H9 (cell line): Measurements from ENCODE around the gene RGPD6. TPM values are rescaled to one million over a fixed set of nuclear protein-coding genes. Genes with fewer than 3 reads are reported as not detected.
"Not testable (repeated sequence)": the region's sequence is repeated elsewhere in the genome, so short reads cannot be mapped to it uniquely, and the experiment has no call there.

ENCODE experiments used
- DNase-seq: peaks from one replicate; pipeline ENCODE4 v3.0.0-alpha.2; 2017
- H2AFZ ChIP-seq: one replicate; pipeline ENCODE4 v1.6.1; 2013; ENCODE audit warnings: mild to moderate bottlenecking, low read length, control low read depth, moderate library complexity
- H2AK5ac ChIP-seq: 2 replicates; pipeline ENCODE4 v1.6.1; 2013; ENCODE audit warnings: low read length, control low read depth, mixed read lengths; ENCODE audit not compliant: insufficient read length
- H2BK120ac ChIP-seq: one replicate; pipeline ENCODE4 v1.6.1; 2013; ENCODE audit warnings: low read depth, mild to moderate bottlenecking, low read length, control low read depth, inconsistent platforms; ENCODE audit not compliant: poor library complexity, severe bottlenecking
- H2BK12ac ChIP-seq: 2 replicates; pipeline ENCODE4 v1.6.1; 2013; ENCODE audit warnings: low read length, control low read depth, mixed read lengths, low read depth; ENCODE audit not compliant: insufficient read length
- H2BK15ac ChIP-seq: 2 replicates; pipeline ENCODE4 v1.6.1; 2013; ENCODE audit warnings: low read depth, low read length, control low read depth
- H2BK20ac ChIP-seq: one replicate; pipeline ENCODE4 v1.6.1; 2013; ENCODE audit warnings: low read depth, mild to moderate bottlenecking, low read length, control low read depth, inconsistent platforms; ENCODE audit not compliant: poor library complexity, severe bottlenecking
- H2BK5ac ChIP-seq: 2 replicates; pipeline ENCODE4 v1.6.1; 2013; ENCODE audit warnings: low read length, control low read depth, mixed read lengths; ENCODE audit not compliant: insufficient read length
- H3K14ac ChIP-seq: 2 replicates; pipeline ENCODE4 v1.6.1; 2013; ENCODE audit warnings: low read length, control low read depth; ENCODE audit not compliant: insufficient read depth
- H3K18ac ChIP-seq: 2 replicates; pipeline ENCODE4 v1.6.1; 2013; ENCODE audit warnings: low read depth, mild to moderate bottlenecking, mixed read lengths, low read length, control low read depth; ENCODE audit not compliant: insufficient read length
- H3K23ac ChIP-seq: 2 replicates; pipeline ENCODE4 v1.6.1; 2013; ENCODE audit warnings: low read length, control low read depth, mixed read lengths, low read depth; ENCODE audit not compliant: insufficient read length
- H3K23me2 ChIP-seq: 2 replicates; pipeline ENCODE4 v1.6.1; 2013; ENCODE audit warnings: low read depth, mild to moderate bottlenecking, mixed read lengths, low read length, control low read depth; ENCODE audit not compliant: insufficient read length, poor library complexity, severe bottlenecking
- H3K27ac ChIP-seq: 2 replicates; pipeline ENCODE4 v1.5.1; 2013; ENCODE audit warnings: low read length, control low read depth, mixed read lengths, low read depth; ENCODE audit not compliant: insufficient read length
- H3K27me3 ChIP-seq: 2 replicates; pipeline ENCODE4 v1.6.1; 2013; ENCODE audit warnings: low read length, control low read depth, inconsistent platforms; ENCODE audit not compliant: insufficient read depth
- H3K4ac ChIP-seq: 2 replicates; pipeline ENCODE4 v1.6.1; 2013; ENCODE audit warnings: low read depth, mild to moderate bottlenecking, control low read depth, inconsistent platforms, low read length, moderate library complexity
- H3K4me1 ChIP-seq: 2 replicates; pipeline ENCODE4 v1.6.1; 2013; ENCODE audit warnings: low read length, control low read depth, inconsistent platforms; ENCODE audit not compliant: insufficient read depth
- H3K4me2 ChIP-seq: 2 replicates; pipeline ENCODE4 v1.6.1; 2013; ENCODE audit warnings: low read length, control low read depth, mixed read lengths; ENCODE audit not compliant: insufficient read length, insufficient read depth
- H3K56ac ChIP-seq: 2 replicates; pipeline ENCODE4 v1.6.1; 2013; ENCODE audit warnings: low read depth, mild to moderate bottlenecking, mixed read lengths, low read length, control low read depth; ENCODE audit not compliant: insufficient read length
- H3K79me1 ChIP-seq: 2 replicates; pipeline ENCODE4 v1.6.1; 2013; ENCODE audit warnings: low read depth, mild to moderate bottlenecking, moderate library complexity, low read length, control low read depth, inconsistent platforms; ENCODE audit not compliant: insufficient read depth, poor library complexity, severe bottlenecking
- H3K79me2 ChIP-seq: 2 replicates; pipeline ENCODE4 v1.6.1; 2013; ENCODE audit warnings: low read length, control low read depth, inconsistent platforms; ENCODE audit not compliant: insufficient read depth
- H3K9ac ChIP-seq: 2 replicates; pipeline ENCODE4 v1.6.1; 2013; ENCODE audit warnings: low read length, control low read depth, mixed read lengths; ENCODE audit not compliant: insufficient read length; ENCODE audit errors: extremely low read depth
- H3K9me3 ChIP-seq: one replicate; pipeline ENCODE4 v1.6.1; 2013; ENCODE audit warnings: low read depth, low read length, inconsistent platforms; ENCODE audit not compliant: control insufficient read depth
- H3T11ph ChIP-seq: one replicate; pipeline ENCODE4 v1.6.1; 2013; ENCODE audit warnings: mild to moderate bottlenecking, low read length, control low read depth, inconsistent platforms
- H4K20me1 ChIP-seq: one replicate; pipeline ENCODE4 v1.6.1; 2013; ENCODE audit not compliant: control insufficient read depth, insufficient read length, insufficient read depth
- H4K5ac ChIP-seq: 2 replicates; pipeline ENCODE4 v1.6.1; 2013; ENCODE audit warnings: low read depth, mild to moderate bottlenecking, mixed read lengths, low read length, control low read depth; ENCODE audit not compliant: insufficient read length
- H4K8ac ChIP-seq: replicated peaks from 2 replicates; pipeline ENCODE4 v1.6.1; 2013; ENCODE audit warnings: low read length, control low read depth, mixed read lengths, low read depth; ENCODE audit not compliant: insufficient read length
- H4K91ac ChIP-seq: 2 replicates; pipeline ENCODE4 v1.6.1; 2013; ENCODE audit warnings: low read depth, mild to moderate bottlenecking, moderate library complexity, mixed read lengths, low read length, control low read depth; ENCODE audit not compliant: insufficient read length
- H3K27ac Mint-ChIP-seq, 3 experiments: 2 replicates in 2 of 3; 3 replicates in 1 of 3; pipeline ENCODE4 v1.8.0; 2020 to 2021; ENCODE audit warnings: mixed read lengths in 3 of 3, mild to moderate bottlenecking in 1 of 3, moderate library complexity in 1 of 3
- H3K27me3 Mint-ChIP-seq: 2 replicates; pipeline ENCODE4 v1.8.0; 2021; ENCODE audit warnings: low read depth, mild to moderate bottlenecking, moderate library complexity, mixed read lengths
- H3K36me3 Mint-ChIP-seq, 3 experiments: 2 replicates in 2 of 3; 3 replicates in 1 of 3; pipeline ENCODE4 v1.8.0; 2020 to 2021; ENCODE audit warnings: low read depth in 3 of 3, mixed read lengths in 3 of 3; ENCODE audit not compliant: insufficient read depth in 1 of 3
- H3K4me1 Mint-ChIP-seq, 2 experiments: 2 replicates each; pipeline ENCODE4 v1.8.0; 2020; ENCODE audit warnings: mixed read lengths in 2 of 2
- H3K4me3 Mint-ChIP-seq, 2 experiments: 2 replicates in 1 of 2; 3 replicates in 1 of 2; pipeline ENCODE4 v1.8.0; 2020 to 2021; ENCODE audit warnings: mild to moderate bottlenecking in 2 of 2, mixed read lengths in 2 of 2, moderate library complexity in 1 of 2
- H3K9me3 Mint-ChIP-seq, 2 experiments: 2 replicates in 1 of 2; 3 replicates in 1 of 2; pipeline ENCODE4 v1.8.0; 2020; ENCODE audit warnings: mild to moderate bottlenecking in 2 of 2, mixed read lengths in 2 of 2, moderate library complexity in 1 of 2
- WGBS: extraction: QIAGEN DNeasy Blood & Tissue Kit; methylation state at CpG from one replicate; pipeline ENCODE4 v1.1.7; 2013; ENCODE audit warnings: missing lambda C conversion rate, low lambda C conversion rate, mixed read lengths; ENCODE audit not compliant: insufficient read length; ENCODE audit errors: extremely low coverage; 5-methylcytosine and 5-hydroxymethylcytosine counted together
- total RNA-seq: library from RNA; stranded (reverse); gene quantifications from 2 replicates; pipeline ENCODE4 v1.2.1, GENCODE V29; 2021

The RGPD6 gene
- total RNA-seq, 1 experiment from 2014 or later: 18.0 TPM

DNA sequence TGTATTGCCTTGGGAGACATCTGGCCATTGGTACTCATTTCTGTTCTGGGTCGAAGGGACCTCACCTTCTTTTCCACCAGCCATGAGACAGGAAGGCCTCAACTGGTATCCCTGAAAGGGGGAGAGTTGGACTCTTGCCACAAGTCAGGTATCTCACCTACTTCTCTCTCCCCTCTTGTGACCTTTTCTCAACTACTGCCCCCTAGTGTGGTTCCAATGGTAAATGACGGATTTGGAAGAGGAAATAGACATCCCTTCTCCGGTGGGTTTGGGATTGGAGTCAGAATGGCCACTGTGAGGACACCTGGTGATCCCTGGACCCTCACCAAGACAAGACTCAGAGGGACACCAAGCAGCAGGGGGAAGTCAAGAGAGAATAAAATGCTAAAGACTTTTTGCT, 82.5 kb downstream of the RGPD6 start:
- not testable (repeated sequence) for H3K27me3 Mint-ChIP-seq, H3K79me1 ChIP-seq, H3T11ph ChIP-seq, H3K27me3 ChIP-seq, H3K4me3 Mint-ChIP-seq, H3K9me3 Mint-ChIP-seq, H3K79me2 ChIP-seq, H3K27ac ChIP-seq, H3K9me3 ChIP-seq, H4K20me1 ChIP-seq, H2BK12ac ChIP-seq, H3K4me2 ChIP-seq, H2AFZ ChIP-seq, H3K56ac ChIP-seq, H4K91ac ChIP-seq, H3K23me2 ChIP-seq, DNase-seq, H4K8ac ChIP-seq, H3K36me3 Mint-ChIP-seq, H2BK20ac ChIP-seq, H3K18ac ChIP-seq, H3K23ac ChIP-seq, H3K4ac ChIP-seq, H2BK5ac ChIP-seq, H2BK120ac ChIP-seq, H2BK15ac ChIP-seq, H3K4me1 ChIP-seq, H3K14ac ChIP-seq, H3K4me1 Mint-ChIP-seq, H3K9ac ChIP-seq, H2AK5ac ChIP-seq, H3K27ac Mint-ChIP-seq, H4K5ac ChIP-seq
- WGBS: no CpG with 5 or more reads among the region's 3 CpGs

DNA sequence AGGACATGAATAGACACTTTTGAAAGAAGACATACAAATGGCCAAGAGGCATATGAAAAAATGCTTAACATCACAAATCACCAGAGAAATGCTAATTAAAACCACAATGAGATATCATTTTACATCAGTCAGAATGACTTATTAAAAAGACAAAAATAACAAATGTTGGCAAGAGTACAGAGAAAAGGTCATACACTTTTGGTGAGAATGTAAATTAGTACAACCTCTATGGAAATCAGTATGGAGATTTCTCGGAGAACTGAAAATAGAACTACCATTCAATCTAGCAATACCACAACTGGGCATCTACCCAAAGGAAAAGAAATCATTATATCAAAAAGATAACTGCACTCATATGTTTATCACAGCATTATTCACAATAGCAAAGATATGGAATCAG, 88.0 kb downstream of the RGPD6 start:
- not testable (repeated sequence) for DNase-seq, H3K27ac ChIP-seq, H2AK5ac ChIP-seq, H3K9me3 Mint-ChIP-seq, H2BK12ac ChIP-seq, H3K36me3 Mint-ChIP-seq, H4K5ac ChIP-seq, H4K8ac ChIP-seq, H3K4me2 ChIP-seq, H3K4me3 Mint-ChIP-seq, H3K56ac ChIP-seq, H3K27ac Mint-ChIP-seq, H2BK15ac ChIP-seq, H3K4me1 Mint-ChIP-seq, H2BK120ac ChIP-seq, H3K14ac ChIP-seq, H3K27me3 Mint-ChIP-seq, H2AFZ ChIP-seq, H3K79me2 ChIP-seq, H3K4me1 ChIP-seq, H2BK20ac ChIP-seq, H3K23me2 ChIP-seq, H3K9me3 ChIP-seq, H4K20me1 ChIP-seq, H3T11ph ChIP-seq, H3K18ac ChIP-seq, H3K27me3 ChIP-seq, H3K23ac ChIP-seq, H3K9ac ChIP-seq, H2BK5ac ChIP-seq, H3K79me1 ChIP-seq, H3K4ac ChIP-seq, H4K91ac ChIP-seq
- WGBS: no CpG with 5 or more reads among the region's 1 CpG
